Smooth muscle cell (in vitro differentiated cells): ENCODE results near the gene SCFD1. TPM values are rescaled to one million over a fixed set of nuclear protein-coding genes. Genes with fewer than 3 reads are reported as not detected.
"Not testable (repeated sequence)": the region's sequence is repeated elsewhere in the genome, so short reads cannot be mapped to it uniquely, and the experiment has no call there.

Experiments
- DNase-seq: peaks from one replicate; lab custom pipeline; 2025; ENCODE audit not compliant: unreplicated experiment; lab: John Stamatoyannopoulos, UW
- H2AFZ ChIP-seq: fragments of 200-600 bp; sonication (generic); 2 replicates; pipeline ENCODE4 v1.6.0; 2016; ENCODE audit warnings: antibody characterized with exemption, low read depth, mild to moderate bottlenecking
- H3F3A ChIP-seq: fragments of 200-600 bp; sonication (generic); 2 replicates; pipeline ENCODE4 v1.6.0; 2017; ENCODE audit warnings: antibody characterized with exemption, low read depth
- H3K27ac ChIP-seq: fragments of 200-600 bp; sonication (generic); 2 replicates; pipeline ENCODE4 v1.5.1; 2016; ENCODE audit warnings: low read depth, mild to moderate bottlenecking
- H3K27me3 ChIP-seq: fragments of 200-600 bp; sonication (generic); 2 replicates; pipeline ENCODE4 v1.6.1; 2016; ENCODE audit warnings: low read depth, mild to moderate bottlenecking
- H3K36me3 ChIP-seq: fragments of 200-600 bp; sonication (generic); 2 replicates; pipeline ENCODE4 v1.5.1; 2016; ENCODE audit warnings: low read depth
- H3K4me1 ChIP-seq: fragments of 200-600 bp; sonication (generic); 2 replicates; pipeline ENCODE4 v1.5.1; 2016; ENCODE audit warnings: low read depth
- H3K4me2 ChIP-seq: fragments of 200-600 bp; sonication (generic); 2 replicates; pipeline ENCODE4 v1.6.0; 2016; ENCODE audit warnings: mild to moderate bottlenecking
- H3K4me3 ChIP-seq: fragments of 200-600 bp; sonication (generic); 2 replicates; pipeline ENCODE4 v1.5.1; 2016; ENCODE audit warnings: mild to moderate bottlenecking
- H3K79me2 ChIP-seq: fragments of 200-600 bp; sonication (generic); 2 replicates; pipeline ENCODE4 v1.6.0; 2016; ENCODE audit warnings: low read depth, mild to moderate bottlenecking
- H3K9ac ChIP-seq: fragments of 200-600 bp; sonication (generic); 2 replicates; pipeline ENCODE4 v1.6.0; 2016; ENCODE audit warnings: low read depth
- H3K9me3 ChIP-seq: fragments of 200-600 bp; sonication (generic); replicated peaks from 2 replicates; pipeline ENCODE4 v1.5.1; 2016; ENCODE audit warnings: low read depth
- H4K20me1 ChIP-seq: fragments of 200-600 bp; sonication (generic); 2 replicates; pipeline ENCODE4 v1.6.0; 2016; ENCODE audit warnings: low read depth
- WGBS: methylation state at CpG from one replicate; pipeline ENCODE4 v1.1.7; 2016; ENCODE audit warnings: low lambda C conversion rate; 5-methylcytosine and 5-hydroxymethylcytosine counted together
- polyA plus RNA-seq: library from polyadenylated mRNA; unstranded; fragments of >200 nt; fragmentation: Nextera tagmentation; extraction: Ambion mirVana; gene quantifications from 2 replicates; pipeline ENCODE4 v1.2.1, GENCODE V29; 2016
- total RNA-seq: library from RNA; depleted of rRNA; stranded (reverse); fragments of >200 nt; gene quantifications from 2 replicates; pipeline ENCODE4 v1.2.3, GENCODE V29; 2014
- TF ChIP-seq, protein P1 (sequence below): fragments of 200-600 bp; sonication (generic); IDR thresholded peaks from 2 replicates; pipeline ENCODE4 v1.5.1; 2017; ENCODE audit warnings: borderline replicate concordance, mild to moderate bottlenecking, antibody characterized with exemption; ENCODE audit not compliant: insufficient read depth, poor library complexity, severe bottlenecking

Gene SCFD1
- total and polyA plus RNA-seq, 2 experiments from 2014 or later: 88.3 to 102 TPM

DNA sequence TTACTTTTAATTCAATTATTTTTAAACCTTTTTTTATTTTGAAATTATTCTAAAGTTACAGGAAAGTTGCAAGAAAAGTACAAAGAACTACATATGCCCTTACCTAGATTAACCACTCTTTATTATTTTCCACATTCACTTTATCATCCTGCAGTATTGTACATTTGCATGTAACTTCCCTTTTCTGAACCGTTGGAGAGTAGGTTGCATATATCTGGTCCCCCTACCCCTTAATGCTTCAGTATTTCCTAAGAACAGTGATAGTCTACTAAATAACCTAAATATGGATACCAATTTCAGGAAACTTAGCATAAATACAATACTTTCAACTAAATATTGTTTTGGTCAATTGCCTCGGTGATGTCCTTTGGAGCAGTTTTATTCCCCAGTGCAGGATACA, 48.2 kb upstream of the SCFD1 start:
- H3K4me3 ChIP-seq: no peak overlapping the region
- H3K27ac ChIP-seq: no peak overlapping the region
- TF ChIP-seq, protein P1, sequence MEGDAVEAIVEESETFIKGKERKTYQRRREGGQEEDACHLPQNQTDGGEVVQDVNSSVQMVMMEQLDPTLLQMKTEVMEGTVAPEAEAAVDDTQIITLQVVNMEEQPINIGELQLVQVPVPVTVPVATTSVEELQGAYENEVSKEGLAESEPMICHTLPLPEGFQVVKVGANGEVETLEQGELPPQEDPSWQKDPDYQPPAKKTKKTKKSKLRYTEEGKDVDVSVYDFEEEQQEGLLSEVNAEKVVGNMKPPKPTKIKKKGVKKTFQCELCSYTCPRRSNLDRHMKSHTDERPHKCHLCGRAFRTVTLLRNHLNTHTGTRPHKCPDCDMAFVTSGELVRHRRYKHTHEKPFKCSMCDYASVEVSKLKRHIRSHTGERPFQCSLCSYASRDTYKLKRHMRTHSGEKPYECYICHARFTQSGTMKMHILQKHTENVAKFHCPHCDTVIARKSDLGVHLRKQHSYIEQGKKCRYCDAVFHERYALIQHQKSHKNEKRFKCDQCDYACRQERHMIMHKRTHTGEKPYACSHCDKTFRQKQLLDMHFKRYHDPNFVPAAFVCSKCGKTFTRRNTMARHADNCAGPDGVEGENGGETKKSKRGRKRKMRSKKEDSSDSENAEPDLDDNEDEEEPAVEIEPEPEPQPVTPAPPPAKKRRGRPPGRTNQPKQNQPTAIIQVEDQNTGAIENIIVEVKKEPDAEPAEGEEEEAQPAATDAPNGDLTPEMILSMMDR: no peak
- H3K4me2 ChIP-seq: no peak overlapping the region
- H3K9ac ChIP-seq: no peak overlapping the region
- H3K9me3 ChIP-seq: no peaks in the 10 kb centered on the region
- DNase-seq: no peak
- 93% methylated on average over 2 of the region's 2 CpGs for WGBS
- peaks cover 99% of the 10 kb centered on the region for H3K79me2 ChIP-seq
- H3F3A ChIP-seq: no peaks in the 10 kb centered on the region
- no peaks in the 10 kb centered on the region for H3K27me3 ChIP-seq
- H3K4me1 ChIP-seq: peaks cover 9% of the 10 kb centered on the region
- no peaks in the 10 kb centered on the region for H3K36me3 ChIP-seq
- H2AFZ ChIP-seq: no peak overlapping the region
- H4K20me1 ChIP-seq: peaks cover 96% of the 10 kb centered on the region

DNA sequence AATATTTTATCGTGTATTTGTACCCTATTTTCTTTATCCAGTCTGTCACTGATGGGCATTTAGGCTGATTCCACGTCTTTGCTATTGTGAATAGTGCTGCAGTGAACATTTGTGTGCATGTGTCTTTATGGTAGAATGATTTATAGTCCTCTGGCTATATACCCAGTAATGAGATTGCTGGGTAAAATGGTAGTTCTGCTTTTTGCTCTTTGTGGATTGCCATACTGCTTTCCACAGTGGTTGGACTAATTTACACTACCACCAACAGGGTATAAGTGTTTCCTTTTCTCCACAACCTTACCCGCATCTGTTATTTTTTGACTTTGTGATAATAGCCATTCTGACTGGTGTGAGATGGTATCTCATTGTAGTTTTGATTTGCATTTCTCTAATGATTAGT, 47.3 kb upstream of the SCFD1 start:
- not testable (repeated sequence) for H3K36me3 ChIP-seq, H3K4me3 ChIP-seq, H3K27me3 ChIP-seq, H3K27ac ChIP-seq, H3K9ac ChIP-seq, DNase-seq, H3F3A ChIP-seq, H3K4me2 ChIP-seq, H3K9me3 ChIP-seq, H2AFZ ChIP-seq, H3K4me1 ChIP-seq
- Histone ChIP-seq H4K20me1 (peaks cover 96% of the 10 kb centered on the region), H3K79me2 (peaks cover 99% of the 10 kb centered on the region)
- 99% methylated on average over 3 of the region's 3 CpGs for WGBS

DNA sequence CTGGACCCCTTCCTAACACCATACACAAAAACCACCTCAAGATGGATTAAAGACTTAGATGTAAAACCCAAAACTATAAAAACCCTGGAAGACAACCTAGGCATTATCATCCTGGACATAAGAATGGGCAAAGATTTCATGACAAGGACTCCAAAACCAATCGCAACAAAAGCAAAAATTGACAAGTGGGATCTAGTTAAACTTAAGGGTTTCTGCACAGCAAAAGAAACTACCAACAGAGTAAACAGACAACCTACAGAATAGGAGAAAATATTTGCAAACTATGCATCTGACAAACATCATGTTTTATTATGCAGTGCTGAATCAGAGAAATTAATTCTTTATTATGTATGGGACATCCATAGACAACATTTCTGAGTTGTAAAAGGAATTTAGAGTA, 45.8 kb upstream of the SCFD1 start:
- H3K9me3 ChIP-seq, H3F3A ChIP-seq, H3K4me3 ChIP-seq, H3K4me2 ChIP-seq, H2AFZ ChIP-seq, H3K36me3 ChIP-seq, DNase-seq, H3K27me3 ChIP-seq, H3K9ac ChIP-seq, H3K27ac ChIP-seq, H3K4me1 ChIP-seq: not testable (repeated sequence)
- H3K79me2 ChIP-seq: peaks cover 99% of the 10 kb centered on the region
- H4K20me1 ChIP-seq: peaks cover 95% of the 10 kb centered on the region
- 94% methylated on average over 1 of the region's 1 CpG for WGBS

DNA sequence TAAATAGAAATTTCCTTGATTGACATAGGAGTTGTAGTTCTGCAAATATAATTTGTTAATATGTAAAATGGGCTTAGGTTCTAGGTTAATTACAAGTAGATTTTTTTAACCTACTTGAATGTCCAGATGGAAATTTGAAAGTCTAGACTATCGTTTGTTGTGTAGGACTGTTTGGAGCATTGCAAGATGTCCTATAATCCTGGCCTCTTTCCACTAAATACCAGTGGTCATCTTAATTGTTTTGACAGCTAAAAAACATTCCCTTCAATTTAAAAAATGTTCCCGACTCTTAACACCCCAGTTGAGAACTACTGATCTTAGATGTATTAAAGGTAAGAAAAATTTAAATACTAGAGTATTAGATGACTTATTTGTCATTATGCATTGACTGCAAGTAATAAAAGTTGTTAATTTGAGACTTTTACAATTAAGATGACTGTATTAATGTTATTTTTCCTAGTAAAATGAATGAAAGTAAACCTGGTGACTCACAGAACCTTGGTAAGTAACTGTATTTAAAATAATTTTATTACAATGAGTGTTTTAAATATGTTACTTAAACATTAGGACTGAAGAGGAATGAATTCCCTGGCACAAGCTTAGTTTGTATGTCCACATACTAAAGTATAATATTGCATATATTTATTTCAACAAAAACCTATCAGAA, 41.4 kb upstream of the SCFD1 start:
- WGBS: 78% methylated on average over 2 of the region's 2 CpGs
- no peak overlapping the region for H3K9ac ChIP-seq
- TF ChIP-seq, protein P1: no peak
- no peak overlapping the region for H3K4me2 ChIP-seq
- H3K27ac ChIP-seq: no peak overlapping the region
- no peaks in the 10 kb centered on the region for H3K4me1 ChIP-seq
- no peak for DNase-seq
- H3K27me3 ChIP-seq: no peaks in the 10 kb centered on the region
- no peak overlapping the region for H2AFZ ChIP-seq
- no peak overlapping the region for H3K4me3 ChIP-seq
- H4K20me1 ChIP-seq: peaks cover 68% of the 10 kb centered on the region
- H3K79me2 ChIP-seq: peaks cover 99% of the 10 kb centered on the region
- no peaks in the 10 kb centered on the region for H3F3A ChIP-seq
- H3K9me3 ChIP-seq: no peaks in the 10 kb centered on the region
- H3K36me3 ChIP-seq: peaks cover 6% of the 10 kb centered on the region

- peaks cover 67% of the 10 kb centered on the region for H4K20me1 ChIP-seq
- H3K36me3 ChIP-seq: peaks cover 6% of the 10 kb centered on the region
- H3K9ac ChIP-seq: no peak overlapping the region
- no peaks in the 10 kb centered on the region for H3K27me3 ChIP-seq
- H3K79me2 ChIP-seq: peaks cover 99% of the 10 kb centered on the region
- no peaks in the 10 kb centered on the region for H3K4me1 ChIP-seq
- H3K4me3 ChIP-seq: no peak overlapping the region
- H2AFZ ChIP-seq: no peak overlapping the region
- H3K27ac ChIP-seq: no peak overlapping the region
- H3K4me2 ChIP-seq: no peak overlapping the region
- WGBS: 97% methylated on average over 7 of the region's 7 CpGs
- TF ChIP-seq, protein P1: no peak
- DNase-seq: no peak
- H3F3A ChIP-seq: no peaks in the 10 kb centered on the region
- H3K9me3 ChIP-seq: no peaks in the 10 kb centered on the region
Observed at GRCh38 chr14:30581283-30581625, 40.9 kb upstream of the SCFD1 start.
